T follicular helper cell (primary cell): ENCODE measurements around the gene MAP2K1.
A peak's percentile ranks its signal among the peaks of the same experiment; 100 is the strongest.
"Not testable (repeated sequence)": the region's sequence is repeated elsewhere in the genome, so short reads cannot be mapped to it uniquely, and the experiment has no call there.

Source experiments
- DNase-seq: peaks from one replicate; pipeline ENCODE4 v3.0.0-alpha.2; 2020; ENCODE audit warnings: low read depth

MAP2K1 gene

GRCh38 chr15:66424963-66425612 is 38.4 kb downstream of the MAP2K1 start:
- DNase-seq: no peak

GRCh38 chr15:66425837-66426236 is 39.1 kb downstream of the MAP2K1 start:
- DNase-seq: no peak

DNA sequence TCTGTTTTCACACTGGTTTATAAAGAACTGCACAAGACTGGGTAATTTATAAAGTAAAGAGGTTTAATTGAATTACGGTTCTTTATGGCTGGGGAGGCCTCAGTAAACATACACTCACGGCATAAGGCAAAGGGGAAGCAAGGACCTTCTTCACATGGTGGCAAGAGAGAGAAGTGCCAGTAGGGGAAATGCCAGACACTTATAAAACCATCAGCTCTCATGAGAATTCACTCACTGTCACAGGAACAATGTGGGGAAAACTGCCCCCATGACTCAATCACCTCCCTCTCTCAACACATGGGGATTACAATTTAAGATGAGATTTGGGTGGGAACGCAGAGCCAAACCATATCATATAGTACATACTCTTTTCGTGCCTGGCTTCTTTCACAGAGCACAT is 42.4 kb downstream of the MAP2K1 start:
- no peak for DNase-seq

- DNase-seq: no peak
These were observed 42.8 kb downstream of the MAP2K1 start for GRCh38 chr15:66429546-66429945.

- no peak for DNase-seq
These were observed 44.0 kb downstream of the MAP2K1 start for GRCh38 chr15:66430627-66431255.

DNA sequence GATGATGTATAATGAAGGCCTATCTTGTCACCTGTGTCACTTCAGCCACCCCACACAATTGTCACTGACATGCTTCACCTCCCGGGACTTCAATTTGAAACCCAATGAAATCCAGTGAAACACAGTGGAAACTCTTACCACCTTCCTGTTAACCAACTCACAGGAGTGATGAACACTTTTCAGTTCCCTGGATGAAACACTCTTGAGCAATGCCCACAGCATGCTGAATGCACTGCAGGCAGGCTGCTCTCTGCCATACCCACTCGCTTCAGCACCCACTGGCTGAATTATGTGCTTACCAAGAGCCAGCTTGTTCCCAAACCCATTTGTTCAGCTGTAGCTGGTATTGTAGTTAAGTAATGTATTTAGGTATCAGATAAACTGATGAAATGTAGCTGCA is 47.0 kb downstream of the MAP2K1 start:
- no peak for DNase-seq

- DNase-seq: no peak
These were observed 53.8 kb downstream of the MAP2K1 start for GRCh38 chr15:66440501-66440900.

- no peak for DNase-seq
These were observed 65.7 kb downstream of the MAP2K1 start for GRCh38 chr15:66452420-66452819.

DNA sequence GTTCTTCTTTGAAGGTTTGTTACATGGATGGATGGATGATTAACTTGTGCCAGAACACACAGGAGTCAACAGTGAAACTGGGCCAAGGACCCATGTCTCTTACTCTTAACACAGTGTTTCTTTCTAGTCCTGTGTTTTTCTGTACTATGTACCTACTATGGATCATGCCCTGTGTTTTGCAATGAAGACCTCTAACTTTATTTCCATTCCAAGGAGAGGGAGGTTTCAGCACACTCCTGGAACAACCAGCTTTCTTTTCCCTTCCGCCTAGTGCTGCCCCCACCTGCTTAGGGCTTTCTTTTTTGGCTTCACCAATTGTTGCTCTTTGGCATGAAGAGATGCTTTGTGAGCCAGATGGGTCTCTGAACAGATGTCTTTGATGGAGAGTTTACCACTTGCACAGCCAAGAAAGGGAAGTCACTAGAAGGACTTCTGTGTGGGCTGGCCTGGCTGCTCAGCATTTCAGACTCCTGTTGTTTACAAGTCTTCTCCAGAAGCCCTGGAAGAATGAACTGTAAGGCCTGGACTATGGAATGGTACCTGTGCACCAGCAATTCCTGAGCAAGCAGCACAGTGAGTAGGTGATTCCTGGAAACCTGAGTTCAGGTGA is 66.4 kb downstream of the MAP2K1 start:
- DNase-seq: no peak

- no peak for DNase-seq
These were observed 67.4 kb downstream of the MAP2K1 start for GRCh38 chr15:66454143-66454542.

GRCh38 chr15:66456211-66456610 is 69.5 kb downstream of the MAP2K1 start:
- no peak for DNase-seq

- no peak for DNase-seq
These were observed 73.3 kb downstream of the MAP2K1 start for GRCh38 chr15:66459818-66460615.

GRCh38 chr15:66461294-66461693 is 74.6 kb downstream of the MAP2K1 start:
- not testable (repeated sequence) for DNase-seq

- no peak for DNase-seq
These were observed 75.2 kb downstream of the MAP2K1 start for GRCh38 chr15:66461917-66462316.

- DNase-seq: no peak
These were observed 75.9 kb downstream of the MAP2K1 start for GRCh38 chr15:66462627-66463026.

- DNase-seq: not testable (repeated sequence)
These were observed 78.6 kb downstream of the MAP2K1 start for GRCh38 chr15:66465294-66465693.

- DNase-seq: not testable (repeated sequence)
These were observed 80.7 kb downstream of the MAP2K1 start for GRCh38 chr15:66467162-66468040.

DNA sequence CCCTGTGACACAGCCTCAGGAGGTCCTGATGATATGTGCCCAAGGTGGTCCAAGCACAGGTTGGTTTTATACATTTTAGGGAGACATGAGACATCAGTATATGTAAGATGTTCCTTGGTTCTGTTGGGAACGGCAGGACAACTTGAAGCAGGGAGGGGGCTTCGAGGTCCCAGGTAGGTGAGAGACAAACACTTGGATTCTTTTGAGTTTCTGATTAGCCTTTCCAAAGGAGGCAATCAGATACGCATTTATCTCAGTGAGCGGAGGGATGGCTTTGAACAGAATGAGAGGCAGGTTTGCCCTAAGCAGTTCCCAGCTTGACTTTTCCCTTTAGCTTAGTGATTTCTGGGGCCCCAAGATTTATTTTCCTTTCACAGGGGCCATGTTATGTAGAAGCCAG is 84.1 kb downstream of the MAP2K1 start:
- not testable (repeated sequence) for DNase-seq

- DNase-seq: peak; percentile 18
These were observed 85.7 kb downstream of the MAP2K1 start for GRCh38 chr15:66472176-66472999.

- no peak for DNase-seq
These were observed 87.4 kb downstream of the MAP2K1 start for GRCh38 chr15:66474135-66474534.

GRCh38 chr15:66474963-66475362 is 88.3 kb downstream of the MAP2K1 start:
- no peak for DNase-seq
